Bronchial epithelial cell (primary cell): ENCODE measurements around the gene SUGP2. TPM values are rescaled to one million over a fixed set of nuclear protein-coding genes. Genes with fewer than 3 reads are reported as not detected.
A peak's percentile ranks its signal among the peaks of the same experiment; 100 is the strongest.

Experiments
- DNase-seq: peaks from one replicate; pipeline ENCODE4 v3.0.0-alpha.2; 2010; ENCODE audit warnings: low read depth
- FAIRE-seq: peaks from 2 replicates; lab custom pipeline; 2011; peaks lifted over from hg19 to GRCh38; lab: Jason Lieb, UNC
- H3K27me3 ChIP-seq: 2 replicates; pipeline ENCODE4 v1.5.1; 2011; ENCODE audit warnings: low read length; ENCODE audit not compliant: control insufficient read depth, insufficient read depth
- H3K36me3 ChIP-seq: 2 replicates; pipeline ENCODE4 v1.5.1; 2011; ENCODE audit warnings: low read length; ENCODE audit not compliant: control insufficient read depth, insufficient read depth
- H3K4me3 ChIP-seq: 2 replicates; pipeline ENCODE4 v1.5.1; 2011; ENCODE audit warnings: mild to moderate bottlenecking, low read depth, low read length, control low read depth
- CTCF ChIP-seq: IDR thresholded peaks from 2 replicates; pipeline ENCODE4 v1.5.1; 2011; ENCODE audit warnings: mild to moderate bottlenecking, moderate library complexity, low read length, control low read depth, inconsistent platforms; ENCODE audit not compliant: insufficient read depth, severe bottlenecking
- total RNA-seq: library from RNA; depleted of rRNA; stranded (reverse); fragments of >200 nt; gene quantifications from 2 replicates; pipeline ENCODE4 v1.2.1, GENCODE V29; 2014

SUGP2 gene
- total RNA-seq, 1 donor from 2014 or later: 21.6 TPM

GRCh38 chr19:19053508-19054314 is 20.4 kb upstream of the SUGP2 start:
- H3K27me3 ChIP-seq: no peaks in the 10 kb centered on the region
- H3K4me3 ChIP-seq: no peak overlapping the region
- TF ChIP-seq CTCF: peak; percentile 70
- H3K36me3 ChIP-seq: peaks cover 35% of the 10 kb centered on the region
- FAIRE-seq (no peak), DNase-seq (no peak)

GRCh38 chr19:19052921-19053320 is 19.6 kb upstream of the SUGP2 start:
- no peak for FAIRE-seq

GRCh38 chr19:19051478-19052213 is 18.3 kb upstream of the SUGP2 start:
- Histone ChIP-seq H3K36me3 (peaks cover 25% of the 10 kb centered on the region), H3K4me3 (no peak overlapping the region), H3K27me3 (no peaks in the 10 kb centered on the region)
- FAIRE-seq (no peak), DNase-seq (no peak)
- no peak for TF ChIP-seq CTCF

More at GRCh38 chr19:19052921-19053320, 19.6 kb upstream of the SUGP2 start:
- H3K27me3 ChIP-seq: no peaks in the 10 kb centered on the region
- H3K36me3 ChIP-seq: peaks cover 35% of the 10 kb centered on the region
- H3K4me3 ChIP-seq: no peak overlapping the region
- no peak for TF ChIP-seq CTCF
- no peak for DNase-seq

- DNase-seq (peak; percentile 67), FAIRE-seq (no peak)
- peaks cover 24% of the 10 kb centered on the region for H3K36me3 ChIP-seq
Measured at GRCh38 chr19:19050731-19051130, 17.4 kb upstream of the SUGP2 start.

GRCh38 chr19:19050104-19050503 is 16.8 kb upstream of the SUGP2 start:
- DNase-seq (peak; percentile 49), FAIRE-seq (no peak)
- Histone ChIP-seq H3K27me3 (no peaks in the 10 kb centered on the region), H3K36me3 (peaks cover 24% of the 10 kb centered on the region), H3K4me3 (no peak overlapping the region)
- no peak for TF ChIP-seq CTCF

More at GRCh38 chr19:19050731-19051130, 17.4 kb upstream of the SUGP2 start:
- TF ChIP-seq CTCF: no peak
- H3K27me3 ChIP-seq: no peaks in the 10 kb centered on the region
- no peak overlapping the region for H3K4me3 ChIP-seq
